GM12878 (cell line): Measurements from ENCODE around the gene BARHL1.

ENCODE experiments used
- BRCA1 ChIP-seq: IDR thresholded peaks from 2 replicates; pipeline ENCODE4 v1.6.1; 2011; ENCODE audit warnings: low read depth, low read length, improper control_type of control experiment
- CTCF ChIP-seq, 3 experiments: IDR thresholded peaks in 2 of 3; conservative IDR thresholded peaks in 1 of 3; 2 replicates each; pipeline ENCODE4 v1.5.1; 2011; ENCODE audit warnings: low read depth in 3 of 3, low read length in 3 of 3, mild to moderate bottlenecking in 3 of 3, control low read depth in 2 of 3, moderate library complexity in 2 of 3, inconsistent platforms in 1 of 3, mixed read lengths in 1 of 3; ENCODE audit not compliant: control insufficient read depth in 2 of 3, insufficient read depth in 1 of 3; ENCODE audit errors: extremely low read depth in 1 of 3
- EED ChIP-seq: sonication (generic); IDR thresholded peaks from 2 replicates; pipeline ENCODE4 v1.6.1; 2016; ENCODE audit warnings: antibody characterized with exemption, low read depth
- ESRRA ChIP-seq: IDR thresholded peaks from 2 replicates; pipeline ENCODE4 v1.6.1; 2012; ENCODE audit warnings: mild to moderate bottlenecking, low read length, improper control_type of control experiment
- FOXM1 ChIP-seq: IDR thresholded peaks from 2 replicates; pipeline ENCODE4 v1.6.1; 2012; ENCODE audit warnings: low read depth, mild to moderate bottlenecking, inconsistent platforms, low read length, moderate library complexity
- POLR2AphosphoS2 ChIP-seq: IDR thresholded peaks from 2 replicates; pipeline ENCODE4 v1.6.1; 2011; ENCODE audit warnings: low read depth, mild to moderate bottlenecking, low read length, improper control_type of control experiment, moderate library complexity
- POLR2AphosphoS5 ChIP-seq: IDR thresholded peaks from 2 replicates; pipeline ENCODE4 v1.6.1; 2011; ENCODE audit warnings: mild to moderate bottlenecking, low read length, inconsistent platforms
- RAD21 ChIP-seq: IDR thresholded peaks from 2 replicates; pipeline ENCODE4 v1.6.1; 2011; ENCODE audit warnings: mild to moderate bottlenecking, low read depth, low read length, moderate library complexity; ENCODE audit not compliant: insufficient read depth
- REST ChIP-seq: IDR thresholded peaks from 2 replicates; pipeline ENCODE4 v1.6.1; 2012; ENCODE audit warnings: mild to moderate bottlenecking, low read depth, low read length
- TAF1 ChIP-seq: IDR thresholded peaks from 2 replicates; pipeline ENCODE4 v1.6.1; 2011; ENCODE audit warnings: mild to moderate bottlenecking, low read depth, low read length, borderline replicate concordance
- YY1 ChIP-seq: IDR thresholded peaks from 2 replicates; pipeline ENCODE4 v1.6.1; 2011; ENCODE audit warnings: low read depth, mild to moderate bottlenecking, low read length
- ZNF384 ChIP-seq: IDR thresholded peaks from 2 replicates; pipeline ENCODE4 v1.6.1; 2012; ENCODE audit warnings: low read depth, mild to moderate bottlenecking, low read length, improper control_type of control experiment, borderline replicate concordance

GRCh38 chr9:132590037-132590317 is 7.6 kb downstream of the BARHL1 start:
- no peak for TF ChIP-seq CTCF (IDR thresholded peaks at IDR 0.05 in 2 of 3, conservative IDR thresholded peaks at IDR 0.05 in 1 of 3; ENCODE audit: control insufficient read depth in 2 of 3, extremely low read depth in 1 of 3, insufficient read depth in 1 of 3, low read depth in 3 of 3, low read length in 3 of 3)
- no peak for TF ChIP-seq POLR2AphosphoS5
- no peak for TF ChIP-seq EED
- TF ChIP-seq YY1: no peak
- no peak for TF ChIP-seq RAD21
- TF ChIP-seq ZNF384: no peak
- TF ChIP-seq FOXM1: no peak
- no peak for TF ChIP-seq POLR2AphosphoS2
- no peak for TF ChIP-seq REST
- no peak for TF ChIP-seq TAF1
- TF ChIP-seq BRCA1: no peak
- no peak for TF ChIP-seq ESRRA
